Hepatocyte (in vitro differentiated cells): Measurements from ENCODE around the gene FSTL3.

ENCODE experiments used
- EZH2 ChIP-seq: fragments of 200-600 bp; sonication (generic); IDR thresholded peaks from 2 replicates; pipeline ENCODE4 v1.6.1; 2016; ENCODE audit warnings: antibody characterized with exemption, mild to moderate bottlenecking, borderline replicate concordance
- TF ChIP-seq, protein P1 (sequence below): fragments of 200-600 bp; sonication (generic); IDR thresholded peaks from 2 replicates; pipeline ENCODE4 v1.5.1; 2016; ENCODE audit warnings: antibody characterized with exemption, mild to moderate bottlenecking; ENCODE audit not compliant: poor library complexity

DNA sequence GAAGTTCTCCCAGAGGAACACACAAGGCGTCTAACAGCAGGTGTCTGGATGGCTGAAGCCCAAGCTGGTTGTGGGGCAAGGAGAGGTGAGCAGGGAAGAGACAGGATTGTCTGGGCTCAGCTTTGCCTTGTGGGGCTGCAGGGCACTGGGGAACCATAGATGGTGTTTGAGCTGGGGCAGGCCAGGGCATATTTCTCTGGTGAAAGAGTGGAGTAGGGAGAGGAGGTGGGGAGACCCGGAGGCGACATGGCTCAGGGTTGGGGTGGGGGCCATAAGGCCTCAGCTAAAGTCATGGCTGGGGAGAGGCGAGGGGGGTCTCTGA, 27.1 kb downstream of the FSTL3 start:
- TF ChIP-seq, protein P1, sequence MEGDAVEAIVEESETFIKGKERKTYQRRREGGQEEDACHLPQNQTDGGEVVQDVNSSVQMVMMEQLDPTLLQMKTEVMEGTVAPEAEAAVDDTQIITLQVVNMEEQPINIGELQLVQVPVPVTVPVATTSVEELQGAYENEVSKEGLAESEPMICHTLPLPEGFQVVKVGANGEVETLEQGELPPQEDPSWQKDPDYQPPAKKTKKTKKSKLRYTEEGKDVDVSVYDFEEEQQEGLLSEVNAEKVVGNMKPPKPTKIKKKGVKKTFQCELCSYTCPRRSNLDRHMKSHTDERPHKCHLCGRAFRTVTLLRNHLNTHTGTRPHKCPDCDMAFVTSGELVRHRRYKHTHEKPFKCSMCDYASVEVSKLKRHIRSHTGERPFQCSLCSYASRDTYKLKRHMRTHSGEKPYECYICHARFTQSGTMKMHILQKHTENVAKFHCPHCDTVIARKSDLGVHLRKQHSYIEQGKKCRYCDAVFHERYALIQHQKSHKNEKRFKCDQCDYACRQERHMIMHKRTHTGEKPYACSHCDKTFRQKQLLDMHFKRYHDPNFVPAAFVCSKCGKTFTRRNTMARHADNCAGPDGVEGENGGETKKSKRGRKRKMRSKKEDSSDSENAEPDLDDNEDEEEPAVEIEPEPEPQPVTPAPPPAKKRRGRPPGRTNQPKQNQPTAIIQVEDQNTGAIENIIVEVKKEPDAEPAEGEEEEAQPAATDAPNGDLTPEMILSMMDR = no peak
- no peak for TF ChIP-seq EZH2
